GM06990 (cell line): Measurements from ENCODE around the gene AEBP2.

Experiments used
- DNase-seq: peaks from one replicate; pipeline ENCODE4 v3.0.0-alpha.2; 2011; ENCODE audit not compliant: insufficient read length; ENCODE audit errors: extremely low read depth
- H3K27me3 ChIP-seq: replicated peaks from 2 replicates; pipeline ENCODE4 v1.6.0; 2011; ENCODE audit warnings: low read length; ENCODE audit not compliant: control insufficient read depth, insufficient read depth
- H3K36me3 ChIP-seq: 2 replicates; pipeline ENCODE4 v1.5.1; 2011; ENCODE audit warnings: low read length; ENCODE audit not compliant: control insufficient read depth, insufficient read depth
- H3K4me3 ChIP-seq: replicated peaks from 2 replicates; pipeline ENCODE4 v1.5.1; 2011; ENCODE audit warnings: low read depth, mild to moderate bottlenecking, control low read depth, low read length
- CTCF ChIP-seq: IDR thresholded peaks from 2 replicates; pipeline ENCODE4 v1.5.1; 2011; ENCODE audit warnings: low read length, control low read depth, mild to moderate bottlenecking, inconsistent platforms; ENCODE audit not compliant: insufficient read depth, poor library complexity, severe bottlenecking

The AEBP2 gene

GRCh38 chr12:19482551-19483109, 43.3 kb downstream of the AEBP2 start:
- Histone ChIP-seq H3K4me3 (no peak overlapping the region), H3K27me3 (no peaks in the 10 kb centered on the region), H3K36me3 (peaks cover 5% of the 10 kb centered on the region)
- no peak for TF ChIP-seq CTCF
- DNase-seq, result peak; percentile 69

- no peak for TF ChIP-seq CTCF
- no peak overlapping the region for H3K4me3 ChIP-seq
- peaks cover 5% of the 10 kb centered on the region for H3K36me3 ChIP-seq
- no peaks in the 10 kb centered on the region for H3K27me3 ChIP-seq
- no peak for DNase-seq
Measured at GRCh38 chr12:19483727-19484126, 44.4 kb downstream of the AEBP2 start.

GRCh38 chr12:19484738-19485137, 45.4 kb downstream of the AEBP2 start:
- no peak for TF ChIP-seq CTCF
- H3K4me3 ChIP-seq, result no peak overlapping the region

GRCh38 chr12:19485240-19485639, 45.9 kb downstream of the AEBP2 start:
- Histone ChIP-seq H3K27me3 (no peaks in the 10 kb centered on the region), H3K4me3 (no peak overlapping the region), H3K36me3 (peaks cover 3% of the 10 kb centered on the region)
- TF ChIP-seq CTCF, result no peak
- DNase-seq, result no peak

More at GRCh38 chr12:19484738-19485137, 45.4 kb downstream of the AEBP2 start:
- Histone ChIP-seq H3K36me3 (peaks cover 3% of the 10 kb centered on the region), H3K27me3 (no peaks in the 10 kb centered on the region)
- no peak for DNase-seq

GRCh38 chr12:19489168-19489567, 49.9 kb downstream of the AEBP2 start:
- TF ChIP-seq CTCF, result no peak
- no peak overlapping the region for H3K4me3 ChIP-seq
- H3K27me3 ChIP-seq, result no peaks in the 10 kb centered on the region
- peaks cover 2% of the 10 kb centered on the region for H3K36me3 ChIP-seq
- no peak for DNase-seq

GRCh38 chr12:19490908-19491307, 51.6 kb downstream of the AEBP2 start:
- Histone ChIP-seq H3K36me3 (peaks cover 2% of the 10 kb centered on the region), H3K4me3 (no peak overlapping the region), H3K27me3 (no peaks in the 10 kb centered on the region)
- DNase-seq, result no peak
- TF ChIP-seq CTCF, result no peak
